Measurements from ENCODE around the gene AFAP1. TPM values are rescaled to one million over a fixed set of nuclear protein-coding genes. Genes with fewer than 3 reads are reported as not detected.

Gene AFAP1
- total RNA-seq, 5 donors from 2014 or later (not counting 1 experiment from before 2014, with no cell fraction given) = 4.8 to 34.8 (median 20.3) TPM

- H3K9me3 ChIP-seq = no peaks in the 10 kb centered on the region
- H3K9me3 Mint-ChIP-seq = no peaks in the 10 kb centered on the region
- peaks cover 31 to 63% (median 40%) of the 10 kb centered on the region in 3 donors for H3K4me1 Mint-ChIP-seq
- H3K4me1 ChIP-seq (ENCODE audit: control insufficient read depth in 1 of 2, extremely low read depth in 1 of 2, insufficient read depth in 2 of 2, low read length in 2 of 2) = peaks cover 3 to 76% of the 10 kb centered on the region in 2 experiments
- POLR2A ChIA-PET = no interaction called here
- no peaks in the 10 kb centered on the region for H3K27me3 Mint-ChIP-seq
- WGBS (ENCODE audit: insufficient coverage) = 50% methylated on average over 2 of the region's 2 CpGs
- CTCF ChIA-PET = no interaction called here
- no peaks in the 10 kb centered on the region for H3K27me3 ChIP-seq (replicated peaks in 1 of 2; ENCODE audit: control insufficient read depth in 2 of 2, extremely low read depth in 1 of 2, insufficient read depth in 2 of 2, low read length in 1 of 2)
- H3K36me3 Mint-ChIP-seq = no peaks in the 10 kb centered on the region
- ATAC-seq (replicated peaks in 1 of 4) (no peak), DNase-seq (no peak)
- peak overlapping the region; percentile 36 to 63 for H3K4me3 ChIP-seq (ENCODE audit: control insufficient read depth in 1 of 2, extremely low read depth in 1 of 2, low read length in 1 of 2)
- H3K36me3 ChIP-seq (ENCODE audit: control insufficient read depth in 2 of 2, extremely low read depth in 1 of 2, insufficient read depth in 1 of 2, low read length in 1 of 2) = no peaks in the 10 kb centered on the region
- peak overlapping the region; percentile 98 for H3K27ac Mint-ChIP-seq
- H3K27ac ChIP-seq (ENCODE audit: low read length) = peak overlapping the region; percentile 82
- H3K4me3 Mint-ChIP-seq = peak overlapping the region; percentile 84 to 89 (median 86)
Measured at GRCh38 chr4:7971159-7971631, 31.5 kb upstream of the AFAP1 start.

GRCh38 chr4:7970361-7970946 is 30.8 kb upstream of the AFAP1 start:
- Histone ChIP-seq H3K27ac (ENCODE audit: low read length) (peak overlapping the region; percentile 82), H3K27me3 (replicated peaks in 1 of 2; ENCODE audit: control insufficient read depth in 2 of 2, extremely low read depth in 1 of 2, insufficient read depth in 2 of 2, low read length in 1 of 2) (no peaks in the 10 kb centered on the region), H3K4me3 (ENCODE audit: control insufficient read depth in 1 of 2, extremely low read depth in 1 of 2, low read length in 1 of 2) (peak overlapping the region; percentile 36 to 63), H3K9me3 (no peaks in the 10 kb centered on the region), H3K36me3 (ENCODE audit: control insufficient read depth in 2 of 2, extremely low read depth in 1 of 2, insufficient read depth in 1 of 2, low read length in 1 of 2) (no peaks in the 10 kb centered on the region), H3K4me1 (ENCODE audit: control insufficient read depth in 1 of 2, extremely low read depth in 1 of 2, insufficient read depth in 2 of 2, low read length in 2 of 2) (peaks cover 3 to 84% of the 10 kb centered on the region in 2 experiments)
- WGBS (ENCODE audit: insufficient coverage) = 53% methylated on average over 13 of the region's 13 CpGs
- ChIA-PET POLR2A (no interaction called here), CTCF (interaction anchor here in 1 of 2 donors (0.6 kb wide), 1 partner anchor 108 kb away, joined by 4 read pairs; no protein-coding TSS in a partner anchor)
- Mint-ChIP-seq H3K4me1 (peaks cover 34 to 68% (median 44%) of the 10 kb centered on the region in 3 donors), H3K27ac (peak overlapping the region; percentile 98), H3K27me3 (no peaks in the 10 kb centered on the region), H3K9me3 (no peaks in the 10 kb centered on the region), H3K36me3 (no peaks in the 10 kb centered on the region), H3K4me3 (peak overlapping the region; percentile 84 to 89 (median 86))
- ATAC-seq (replicated peaks in 1 of 4) = peak; percentile 25 to 32 (median 28)
- DNase-seq = no peak

DNA sequence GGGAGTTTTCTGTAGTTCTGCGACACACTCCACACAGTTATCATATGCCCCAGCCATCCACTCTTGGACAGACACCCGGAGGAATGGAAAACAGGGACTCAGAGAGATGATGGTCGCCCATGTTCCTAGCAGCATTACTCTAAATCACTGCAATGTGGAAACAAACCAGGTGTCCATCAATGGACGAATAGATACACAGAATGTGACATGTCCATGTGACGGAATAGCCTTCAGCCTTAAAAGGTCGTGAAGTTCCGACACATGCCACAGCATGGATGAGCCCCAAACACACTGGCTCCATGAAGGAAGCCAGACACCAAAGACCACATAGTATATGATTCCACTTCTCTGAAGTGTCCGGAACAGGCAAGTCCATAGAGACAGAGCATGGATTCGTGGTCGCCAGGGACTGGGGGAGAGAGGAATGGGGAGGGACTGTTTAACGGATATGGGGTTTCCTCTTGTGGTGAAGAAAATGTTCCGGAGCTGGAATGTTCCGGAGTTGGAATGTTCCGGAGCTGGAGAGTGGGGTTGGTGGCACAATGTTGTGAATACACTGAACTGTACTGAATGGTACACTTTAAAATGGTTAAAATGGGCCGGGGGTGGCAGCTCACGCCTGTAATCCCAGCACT is 28.7 kb upstream of the AFAP1 start:
- peaks cover 37 to 75% (median 54%) of the 10 kb centered on the region in 3 donors for H3K4me1 Mint-ChIP-seq
- ChIA-PET CTCF (no interaction called here), POLR2A (no interaction called here)
- H3K36me3 Mint-ChIP-seq = no peaks in the 10 kb centered on the region
- DNase-seq = no peak
- no peaks in the 10 kb centered on the region for H3K27me3 Mint-ChIP-seq
- peak overlapping the region; percentile 76 to 82 for H3K27ac Mint-ChIP-seq
- Histone ChIP-seq H3K27me3 (replicated peaks in 1 of 2; ENCODE audit: control insufficient read depth in 2 of 2, extremely low read depth in 1 of 2, insufficient read depth in 2 of 2, low read length in 1 of 2) (no peaks in the 10 kb centered on the region), H3K4me3 (ENCODE audit: control insufficient read depth in 1 of 2, extremely low read depth in 1 of 2, low read length in 1 of 2) (no peak overlapping the region), H3K4me1 (ENCODE audit: control insufficient read depth in 1 of 2, extremely low read depth in 1 of 2, insufficient read depth in 2 of 2, low read length in 2 of 2) (peaks cover 3 to 97% of the 10 kb centered on the region in 2 experiments), H3K9me3 (no peaks in the 10 kb centered on the region), H3K27ac (ENCODE audit: low read length) (peak overlapping the region; percentile 25), H3K36me3 (ENCODE audit: control insufficient read depth in 2 of 2, extremely low read depth in 1 of 2, insufficient read depth in 1 of 2, low read length in 1 of 2) (no peaks in the 10 kb centered on the region)
- WGBS (ENCODE audit: insufficient coverage) = 71% methylated on average over 8 of the region's 16 CpGs
- H3K4me3 Mint-ChIP-seq = no peak overlapping the region
- ATAC-seq (replicated peaks in 1 of 4) = no peak
- H3K9me3 Mint-ChIP-seq = no peaks in the 10 kb centered on the region

GRCh38 chr4:7967501-7968261 is 28.0 kb upstream of the AFAP1 start:
- 80% methylated on average over 14 of the region's 21 CpGs for WGBS (ENCODE audit: insufficient coverage)
- ChIA-PET CTCF (interaction anchor here in 1 of 2 donors (0.8 kb wide), 1 partner anchor 773 kb away, joined by 3 read pairs; no protein-coding TSS in a partner anchor), POLR2A (interaction anchor here in 1 of 2 donors (0.6 kb wide), 1 partner anchor 20 kb away, joined by 5 read pairs; no protein-coding TSS in a partner anchor)
- Mint-ChIP-seq H3K36me3 (no peaks in the 10 kb centered on the region), H3K9me3 (no peaks in the 10 kb centered on the region), H3K27me3 (no peaks in the 10 kb centered on the region), H3K4me3 (no peak overlapping the region), H3K27ac (peak overlapping the region; percentile 76 to 82), H3K4me1 (peaks cover 35 to 71% (median 53%) of the 10 kb centered on the region in 3 donors)
- H3K9me3 ChIP-seq = no peaks in the 10 kb centered on the region
- no peaks in the 10 kb centered on the region for H3K36me3 ChIP-seq (ENCODE audit: control insufficient read depth in 2 of 2, extremely low read depth in 1 of 2, insufficient read depth in 1 of 2, low read length in 1 of 2)
- ATAC-seq (replicated peaks in 1 of 4) (no peak), DNase-seq (no peak)
- H3K27ac ChIP-seq (ENCODE audit: low read length) = peak overlapping the region; percentile 25
- no peak overlapping the region for H3K4me3 ChIP-seq (ENCODE audit: control insufficient read depth in 1 of 2, extremely low read depth in 1 of 2, low read length in 1 of 2)
- peaks cover 3 to 95% of the 10 kb centered on the region in 2 experiments for H3K4me1 ChIP-seq (ENCODE audit: control insufficient read depth in 1 of 2, extremely low read depth in 1 of 2, insufficient read depth in 2 of 2, low read length in 2 of 2)
- peaks cover 0 to 3% of the 10 kb centered on the region in 2 experiments for H3K27me3 ChIP-seq (replicated peaks in 1 of 2; ENCODE audit: control insufficient read depth in 2 of 2, extremely low read depth in 1 of 2, insufficient read depth in 2 of 2, low read length in 1 of 2)

DNA sequence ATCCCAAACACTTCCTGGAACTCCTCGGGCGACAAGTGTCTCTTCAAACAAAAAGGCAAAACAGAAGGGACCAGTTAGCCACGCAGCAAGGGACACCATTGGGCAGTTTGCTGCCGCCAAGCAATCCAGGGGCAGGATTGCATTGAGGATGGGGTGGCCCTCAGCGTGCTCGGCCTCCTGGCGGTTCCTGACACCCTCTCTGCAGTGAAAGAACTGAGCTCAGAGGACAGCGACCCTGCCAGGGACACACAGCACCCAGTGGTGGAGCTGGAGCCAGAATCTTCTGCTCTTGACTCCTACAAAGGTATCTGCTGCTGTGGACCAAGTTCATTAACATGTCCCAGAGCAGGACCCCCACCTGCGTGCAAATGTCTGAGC is 27.4 kb upstream of the AFAP1 start:
- POLR2A ChIA-PET = interaction anchor here in 1 of 2 donors (0.6 kb wide), 1 partner anchor 19 kb away, joined by 5 read pairs; no protein-coding TSS in a partner anchor
- Histone ChIP-seq H3K4me3 (ENCODE audit: control insufficient read depth in 1 of 2, extremely low read depth in 1 of 2, low read length in 1 of 2) (no peak overlapping the region), H3K27ac (ENCODE audit: low read length) (peak overlapping the region; percentile 25), H3K27me3 (replicated peaks in 1 of 2; ENCODE audit: control insufficient read depth in 2 of 2, extremely low read depth in 1 of 2, insufficient read depth in 2 of 2, low read length in 1 of 2) (peaks cover 0 to 4% of the 10 kb centered on the region in 2 experiments), H3K36me3 (ENCODE audit: control insufficient read depth in 2 of 2, extremely low read depth in 1 of 2, insufficient read depth in 1 of 2, low read length in 1 of 2) (no peaks in the 10 kb centered on the region), H3K4me1 (ENCODE audit: control insufficient read depth in 1 of 2, extremely low read depth in 1 of 2, insufficient read depth in 2 of 2, low read length in 2 of 2) (peaks cover 3 to 88% of the 10 kb centered on the region in 2 experiments), H3K9me3 (no peaks in the 10 kb centered on the region)
- no peaks in the 10 kb centered on the region for H3K9me3 Mint-ChIP-seq
- CTCF ChIA-PET = interaction anchor here in 1 of 2 donors (0.8 kb wide), 1 partner anchor 772 kb away, joined by 3 read pairs; no protein-coding TSS in a partner anchor
- H3K4me3 Mint-ChIP-seq = no peak overlapping the region
- DNase-seq = no peak
- no peaks in the 10 kb centered on the region for H3K36me3 Mint-ChIP-seq
- ATAC-seq (replicated peaks in 1 of 4) = no peak
- H3K27ac Mint-ChIP-seq = peak overlapping the region in 1 of 2 donors; percentile 70
- peaks cover 29 to 67% (median 49%) of the 10 kb centered on the region in 3 donors for H3K4me1 Mint-ChIP-seq
- H3K27me3 Mint-ChIP-seq = no peaks in the 10 kb centered on the region
- WGBS (ENCODE audit: insufficient coverage) = 80% methylated on average over 8 of the region's 9 CpGs
